ENCODE measurements around the gene MRPL41. TPM values are rescaled to one million over a fixed set of nuclear protein-coding genes. Genes with fewer than 3 reads are reported as not detected.
"Not testable (repeated sequence)": the region's sequence is repeated elsewhere in the genome, so short reads cannot be mapped to it uniquely, and the experiment has no call there.

The MRPL41 gene
- total and polyA plus RNA-seq, 4 donors: 21.5 to 64.0 (median 48.7) TPM

DNA sequence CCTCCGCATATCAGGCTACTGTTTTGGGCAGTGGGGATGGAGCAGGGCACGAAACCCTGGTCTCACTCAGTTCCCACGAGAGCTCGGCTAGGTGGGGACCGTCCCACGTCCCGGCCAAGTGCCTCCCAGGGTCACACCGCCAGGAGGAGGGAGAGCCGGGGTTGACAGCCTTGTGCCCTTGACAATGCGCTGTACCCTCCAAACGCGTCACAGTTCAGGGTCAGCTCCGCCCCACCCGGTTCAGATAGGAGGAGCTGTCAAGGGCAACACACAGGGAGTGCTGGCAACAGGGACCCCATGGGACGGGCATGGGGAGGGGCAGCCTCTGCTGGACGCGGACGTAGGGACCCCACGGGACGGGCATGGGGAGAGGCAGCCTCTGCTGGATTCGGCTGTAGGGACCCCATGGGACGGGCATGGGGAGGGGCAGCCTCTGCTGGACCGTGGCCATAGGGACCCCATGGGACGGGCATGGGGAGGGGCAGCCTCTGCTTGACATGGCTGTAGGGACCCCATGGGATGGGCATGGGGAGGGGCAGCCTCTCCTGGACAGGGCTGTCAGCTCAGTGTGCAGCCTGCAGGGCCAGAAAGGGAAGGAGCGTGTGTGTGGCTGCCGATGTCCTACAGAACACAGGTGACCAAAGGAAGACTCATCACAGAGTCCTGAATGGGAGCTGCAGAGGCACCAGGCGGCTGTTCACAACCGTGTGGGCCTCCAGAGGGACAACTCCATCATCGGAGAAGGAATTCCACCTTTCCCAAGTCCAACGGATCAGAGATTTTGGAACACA lies 30.9 kb upstream of the MRPL41 start:
- DNase-seq (ENCODE audit: low read depth in 4 of 6, low spot score in 6 of 6): no peak
- no peak overlapping the region for H3K4me3 ChIP-seq (ENCODE audit: low read depth, low read length)
- no peaks in the 10 kb centered on the region for H3K9me3 ChIP-seq (ENCODE audit: control insufficient read depth, insufficient read depth, low read length)
- WGBS (ENCODE audit: insufficient coverage): 85% methylated on average over 29 of the region's 30 CpGs
- peaks cover 8% of the 10 kb centered on the region for H3K4me1 ChIP-seq (ENCODE audit: control insufficient read depth, insufficient read depth, low read length)
- peaks cover 21% of the 10 kb centered on the region for H3K36me3 ChIP-seq (ENCODE audit: control insufficient read depth, insufficient read depth, low read length)
- no peaks in the 10 kb centered on the region for H3K27me3 ChIP-seq (ENCODE audit: control insufficient read depth, insufficient read depth, low read length)
- no peak overlapping the region for H3K27ac ChIP-seq (ENCODE audit: low read depth, low read length)

- Histone ChIP-seq H3K9me3 (ENCODE audit: control insufficient read depth, insufficient read depth, low read length) (no peaks in the 10 kb centered on the region), H3K36me3 (ENCODE audit: control insufficient read depth, insufficient read depth, low read length) (peaks cover 21% of the 10 kb centered on the region), H3K27me3 (ENCODE audit: control insufficient read depth, insufficient read depth, low read length) (no peaks in the 10 kb centered on the region), H3K27ac (ENCODE audit: low read depth, low read length) (no peak overlapping the region), H3K4me1 (ENCODE audit: control insufficient read depth, insufficient read depth, low read length) (peaks cover 8% of the 10 kb centered on the region), H3K4me3 (ENCODE audit: low read depth, low read length) (no peak overlapping the region)
- DNase-seq (ENCODE audit: low read depth in 4 of 6, low spot score in 6 of 6): peak in 2 of 6 donors; percentile 10 to 22
- WGBS (ENCODE audit: insufficient coverage): 85% methylated on average over 13 of the region's 18 CpGs
These were observed 30.2 kb upstream of the MRPL41 start for GRCh38 chr9:137521405-137521985.

GRCh38 chr9:137522746-137523455 lies 28.8 kb upstream of the MRPL41 start:
- 94% methylated on average over 35 of the region's 36 CpGs for WGBS (ENCODE audit: insufficient coverage)
- no peak overlapping the region for H3K27ac ChIP-seq (ENCODE audit: low read depth, low read length)
- peaks cover 21% of the 10 kb centered on the region for H3K36me3 ChIP-seq (ENCODE audit: control insufficient read depth, insufficient read depth, low read length)
- DNase-seq (ENCODE audit: low read depth in 4 of 6, low spot score in 6 of 6): no peak
- H3K27me3 ChIP-seq (ENCODE audit: control insufficient read depth, insufficient read depth, low read length): no peaks in the 10 kb centered on the region
- H3K4me3 ChIP-seq (ENCODE audit: low read depth, low read length): no peak overlapping the region
- no peaks in the 10 kb centered on the region for H3K9me3 ChIP-seq (ENCODE audit: control insufficient read depth, insufficient read depth, low read length)
- peaks cover 8% of the 10 kb centered on the region for H3K4me1 ChIP-seq (ENCODE audit: control insufficient read depth, insufficient read depth, low read length)

GRCh38 chr9:137524161-137524980 lies 27.3 kb upstream of the MRPL41 start:
- WGBS (ENCODE audit: insufficient coverage): 71% methylated on average over 32 of the region's 33 CpGs
- no peak overlapping the region for H3K27ac ChIP-seq (ENCODE audit: low read depth, low read length)
- peaks cover 21% of the 10 kb centered on the region for H3K36me3 ChIP-seq (ENCODE audit: control insufficient read depth, insufficient read depth, low read length)
- H3K27me3 ChIP-seq (ENCODE audit: control insufficient read depth, insufficient read depth, low read length): no peaks in the 10 kb centered on the region
- peak in 2 of 6 donors; percentile 22 to 30 for DNase-seq (ENCODE audit: low read depth in 4 of 6, low spot score in 6 of 6)
- H3K9me3 ChIP-seq (ENCODE audit: control insufficient read depth, insufficient read depth, low read length): no peaks in the 10 kb centered on the region
- H3K4me3 ChIP-seq (ENCODE audit: low read depth, low read length): no peak overlapping the region
- H3K4me1 ChIP-seq (ENCODE audit: control insufficient read depth, insufficient read depth, low read length): peaks cover 8% of the 10 kb centered on the region

DNA sequence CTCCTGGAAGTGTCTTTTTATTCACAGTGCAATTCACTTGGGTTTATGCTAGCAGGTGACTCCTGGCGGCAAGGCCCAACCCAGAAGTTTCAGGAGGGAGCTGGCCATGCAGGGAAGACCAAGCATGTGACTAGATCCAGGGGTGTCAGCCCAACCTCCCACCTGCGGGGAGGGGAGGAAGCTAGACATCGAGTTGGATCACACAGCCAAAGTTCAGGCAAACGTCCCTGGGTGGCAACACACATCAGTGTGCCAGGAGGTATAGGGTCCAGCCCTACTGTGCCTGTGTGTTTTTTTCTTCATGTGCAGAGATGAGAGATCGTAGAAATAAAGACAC lies 26.7 kb upstream of the MRPL41 start:
- no peak for DNase-seq (ENCODE audit: low read depth in 4 of 6, low spot score in 6 of 6)
- Histone ChIP-seq H3K9me3 (ENCODE audit: control insufficient read depth, insufficient read depth, low read length) (no peaks in the 10 kb centered on the region), H3K27ac (ENCODE audit: low read depth, low read length) (no peak overlapping the region), H3K4me1 (ENCODE audit: control insufficient read depth, insufficient read depth, low read length) (peaks cover 8% of the 10 kb centered on the region), H3K36me3 (ENCODE audit: control insufficient read depth, insufficient read depth, low read length) (peaks cover 16% of the 10 kb centered on the region), H3K4me3 (ENCODE audit: low read depth, low read length) (no peak overlapping the region), H3K27me3 (ENCODE audit: control insufficient read depth, insufficient read depth, low read length) (no peaks in the 10 kb centered on the region)
- 73% methylated on average over 3 of the region's 5 CpGs for WGBS (ENCODE audit: insufficient coverage)

GRCh38 chr9:137530331-137530730 lies 21.3 kb upstream of the MRPL41 start:
- H3K9me3 ChIP-seq (ENCODE audit: control insufficient read depth, insufficient read depth, low read length): no peaks in the 10 kb centered on the region
- no peak for DNase-seq (ENCODE audit: low read depth in 4 of 6, low spot score in 6 of 6)
- H3K36me3 ChIP-seq (ENCODE audit: control insufficient read depth, insufficient read depth, low read length): no peaks in the 10 kb centered on the region
- no peak overlapping the region for H3K4me3 ChIP-seq (ENCODE audit: low read depth, low read length)
- H3K27me3 ChIP-seq (ENCODE audit: control insufficient read depth, insufficient read depth, low read length): no peaks in the 10 kb centered on the region
- H3K27ac ChIP-seq (ENCODE audit: low read depth, low read length): no peak overlapping the region
- H3K4me1 ChIP-seq (ENCODE audit: control insufficient read depth, insufficient read depth, low read length): peaks cover 11% of the 10 kb centered on the region
- no CpG with 5 or more reads among the region's 5 CpGs for WGBS (ENCODE audit: insufficient coverage)

DNA sequence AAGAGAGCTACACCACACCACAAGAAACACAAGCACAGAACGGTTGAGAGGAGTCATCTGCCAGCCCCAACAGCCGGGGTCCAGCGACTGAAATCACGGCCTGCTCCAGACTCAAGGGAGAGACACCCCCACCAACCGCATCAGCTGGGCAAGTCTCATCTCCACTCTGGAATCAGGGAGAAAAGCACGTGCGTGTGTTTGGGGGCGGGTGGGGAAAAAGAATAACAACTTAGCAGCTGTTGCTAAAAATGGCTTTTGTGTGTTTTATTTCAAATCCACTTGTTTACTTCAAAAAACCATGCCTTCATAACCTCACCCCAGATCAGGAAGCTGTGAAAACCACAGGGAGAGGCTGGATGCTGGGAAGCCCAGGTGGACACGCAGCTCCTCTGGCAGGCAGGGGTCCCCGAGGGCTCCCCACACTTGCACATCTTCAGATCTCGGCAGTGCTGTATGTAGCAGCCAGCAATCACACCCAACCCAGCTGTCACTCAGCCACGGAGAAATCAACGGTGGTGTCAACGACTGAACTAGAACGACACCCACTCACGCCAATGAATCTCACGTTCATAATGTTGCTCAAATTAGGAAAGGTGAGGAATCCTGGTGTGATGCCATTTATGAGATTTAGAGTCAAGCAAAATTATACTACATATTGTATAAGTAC lies 20.4 kb upstream of the MRPL41 start:
- Histone ChIP-seq H3K27ac (ENCODE audit: low read depth, low read length) (no peak overlapping the region), H3K27me3 (ENCODE audit: control insufficient read depth, insufficient read depth, low read length) (no peaks in the 10 kb centered on the region), H3K9me3 (ENCODE audit: control insufficient read depth, insufficient read depth, low read length) (no peaks in the 10 kb centered on the region), H3K36me3 (ENCODE audit: control insufficient read depth, insufficient read depth, low read length) (peaks cover 1% of the 10 kb centered on the region), H3K4me3 (ENCODE audit: low read depth, low read length) (no peak overlapping the region), H3K4me1 (ENCODE audit: control insufficient read depth, insufficient read depth, low read length) (peaks cover 9% of the 10 kb centered on the region)
- no peak for DNase-seq (ENCODE audit: low read depth in 4 of 6, low spot score in 6 of 6)
- WGBS (ENCODE audit: insufficient coverage): 54% methylated on average over 5 of the region's 17 CpGs

DNA sequence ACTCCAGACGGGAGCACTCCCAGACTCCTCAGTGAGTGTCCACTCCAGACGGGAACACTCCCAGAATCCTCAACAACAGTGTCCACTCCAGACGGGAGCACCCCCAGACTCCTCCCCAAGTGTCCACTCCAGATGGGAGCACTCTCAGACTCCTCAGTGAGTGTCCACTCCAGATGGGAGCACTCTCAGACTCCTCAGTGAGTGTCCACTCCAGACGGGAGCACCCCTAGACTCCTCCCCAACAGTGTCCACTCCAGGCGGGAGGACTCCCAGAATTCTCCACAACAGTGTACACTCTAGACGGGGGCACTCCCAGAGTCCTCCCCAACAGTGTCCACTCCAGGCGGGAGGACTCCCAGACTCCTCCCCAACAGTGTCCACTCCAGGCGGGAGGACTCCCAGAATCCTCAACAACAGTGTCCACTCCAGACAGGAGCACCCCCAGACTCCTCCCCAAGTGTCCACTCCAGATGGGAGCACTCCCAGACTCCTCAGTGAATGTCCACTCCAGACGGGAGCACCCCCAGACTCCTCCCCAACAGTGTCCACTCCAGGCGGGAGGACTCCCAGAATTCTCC lies 18.7 kb upstream of the MRPL41 start:
- H3K4me1 ChIP-seq (ENCODE audit: control insufficient read depth, insufficient read depth, low read length); H3K27me3 ChIP-seq (ENCODE audit: control insufficient read depth, insufficient read depth, low read length); H3K9me3 ChIP-seq (ENCODE audit: control insufficient read depth, insufficient read depth, low read length); H3K36me3 ChIP-seq (ENCODE audit: control insufficient read depth, insufficient read depth, low read length); H3K4me3 ChIP-seq (ENCODE audit: low read depth, low read length); H3K27ac ChIP-seq (ENCODE audit: low read depth, low read length); DNase-seq (ENCODE audit: low read depth in 4 of 6, low spot score in 6 of 6): not testable (repeated sequence)
- 96% methylated on average over 10 of the region's 10 CpGs for WGBS (ENCODE audit: insufficient coverage)

All from spinal cord (tissue), 10 donors.